SK-N-SH (cell line): Measurements from ENCODE around the gene TMEM131. TPM values are rescaled to one million over a fixed set of nuclear protein-coding genes. Genes with fewer than 3 reads are reported as not detected.

ENCODE experiments used
- CTCF ChIA-PET: fragments of 300-600, 350-600 bp; formaldehyde crosslinking; extraction: SDS; loops from one replicate; lab custom pipeline; 2021; lab: Yijun Ruan, JAX
- POLR2A ChIA-PET: fragments of 350-600 bp; sonication (Branson Sonifier 250); formaldehyde crosslinking; extraction: SDS; loops from one replicate; lab custom pipeline; 2020; ENCODE audit warnings: antibody characterized with exemption, inconsistent platforms; lab: Yijun Ruan, JAX
- DNase-seq: peaks from one replicate; pipeline ENCODE4 v3.0.0; 2012
- H2AFZ ChIP-seq: fragments of 200-600 bp; sonication (generic); 2 replicates; pipeline ENCODE4 v1.8.1; 2016; ENCODE audit warnings: antibody characterized with exemption, mild to moderate bottlenecking, low read depth
- H3F3A ChIP-seq: fragments of 200-600 bp; sonication (generic); replicated peaks from 2 replicates; pipeline ENCODE3; 2016; ENCODE audit warnings: antibody characterized with exemption, mild to moderate bottlenecking; ENCODE audit not compliant: insufficient read depth
- H3K27ac ChIP-seq, 2 experiments: fragments of 200-500 bp in 1 of 2; fragments of 200-600 bp in 1 of 2; sonication (Bioruptor generic) in 1 of 2; sonication (generic), shearing (Covaris generic) in 1 of 2; 2 replicates each; pipeline versions ENCODE4 v1.5.1 to v1.6.1; 2014 to 2016; ENCODE audit warnings: low read depth in 2 of 2, inconsistent platforms in 1 of 2, low read length in 1 of 2, mild to moderate bottlenecking in 1 of 2, mixed read lengths in 1 of 2
- H3K27me3 ChIP-seq: fragments of 200-600 bp; sonication (generic), shearing (Covaris generic); 2 replicates; pipeline ENCODE4 v1.6.1; 2016; ENCODE audit warnings: mixed run types; ENCODE audit not compliant: insufficient read depth
- H3K36me3 ChIP-seq, 2 experiments: fragments of 200-500 bp in 1 of 2; fragments of 200-600 bp in 1 of 2; sonication (Bioruptor generic) in 1 of 2; sonication (generic) in 1 of 2; replicated peaks in 1 of 2; 2 replicates each; pipeline versions ENCODE3 to v1.5.1; 2014 to 2016; ENCODE audit warnings: low read length in 1 of 2, mild to moderate bottlenecking in 1 of 2; ENCODE audit not compliant: insufficient read depth in 2 of 2, control insufficient read depth in 1 of 2
- H3K4me1 ChIP-seq, 2 experiments: fragments of 200-500 bp in 1 of 2; fragments of 200-600 bp in 1 of 2; sonication (Bioruptor generic) in 1 of 2; sonication (generic), shearing (Covaris generic) in 1 of 2; 2 replicates each; pipeline versions ENCODE4 v1.5.1 to v1.6.1; 2014 to 2016; ENCODE audit warnings: low read depth in 1 of 2, low read length in 1 of 2, mixed run types in 1 of 2; ENCODE audit not compliant: insufficient read depth in 2 of 2, control insufficient read depth in 1 of 2
- H3K4me2 ChIP-seq: fragments of 200-600 bp; sonication (generic), shearing (Covaris generic); 2 replicates; pipeline ENCODE4 v1.6.1; 2017; ENCODE audit warnings: mixed run types
- H3K4me3 ChIP-seq, 2 experiments: fragments of 200-500 bp in 1 of 2; fragments of 200-600 bp in 1 of 2; sonication (Bioruptor generic) in 1 of 2; sonication (generic), shearing (Covaris generic) in 1 of 2; 2 replicates each; pipeline versions ENCODE4 v1.5.1 to v1.8.1; 2014 to 2016; ENCODE audit warnings: low read depth in 2 of 2, inconsistent platforms in 1 of 2, low read length in 1 of 2, mild to moderate bottlenecking in 1 of 2, mixed read lengths in 1 of 2, moderate library complexity in 1 of 2
- H3K79me2 ChIP-seq: fragments of 200-600 bp; sonication (generic); 2 replicates; pipeline ENCODE4 v1.8.1; 2017; ENCODE audit warnings: mild to moderate bottlenecking; ENCODE audit not compliant: insufficient read depth
- H3K9ac ChIP-seq: fragments of 200-600 bp; sonication (generic); 2 replicates; pipeline ENCODE4 v1.6.1; 2017; ENCODE audit warnings: mixed run types
- H3K9me2 ChIP-seq: fragments of 200-600 bp; sonication (generic); 2 replicates; pipeline ENCODE4 v1.6.1; 2017; ENCODE audit warnings: mixed run types
- H3K9me3 ChIP-seq: fragments of 200-600 bp; sonication (generic); 2 replicates; pipeline ENCODE4 v1.6.1; 2017; ENCODE audit warnings: mixed run types, mild to moderate bottlenecking, moderate library complexity
- H4K20me1 ChIP-seq: fragments of 200-600 bp; sonication (generic); 2 replicates; pipeline ENCODE4 v1.6.1; 2017; ENCODE audit warnings: mild to moderate bottlenecking, mixed run types; ENCODE audit not compliant: insufficient read depth
- ELF1 ChIP-seq: IDR thresholded peaks from 2 replicates; pipeline ENCODE4 v1.4.0; 2012
- FOXJ3 ChIP-seq: sonication (generic); formaldehyde crosslinking; IDR thresholded peaks from 2 replicates; pipeline ENCODE4 v1.5.1; 2020; ENCODE audit warnings: mild to moderate bottlenecking, missing genetic modification reagents
- FOXM1 ChIP-seq: IDR thresholded peaks from 2 replicates; pipeline ENCODE4 v1.4.0; 2012; ENCODE audit warnings: low read depth, mild to moderate bottlenecking
- GABPA ChIP-seq: IDR thresholded peaks from 2 replicates; pipeline ENCODE4 v1.4.0; 2012; ENCODE audit warnings: low read depth, mild to moderate bottlenecking
- IRF3 ChIP-seq: fragments of 150-350 bp; IDR thresholded peaks from 2 replicates; pipeline ENCODE4 v1.6.1; 2016; ENCODE audit warnings: mild to moderate bottlenecking, low read depth, low read length
- NFIC ChIP-seq: IDR thresholded peaks from 2 replicates; pipeline ENCODE4 v1.4.0; 2012; ENCODE audit warnings: borderline replicate concordance
- NRF1 ChIP-seq: IDR thresholded peaks from 2 replicates; pipeline ENCODE4 v1.6.1; 2012; ENCODE audit warnings: low read depth, mild to moderate bottlenecking, low read length
- RAD21 ChIP-seq: IDR thresholded peaks from 2 replicates; pipeline ENCODE4 v1.6.1; 2012; ENCODE audit warnings: mild to moderate bottlenecking, low read length
- REST ChIP-seq: IDR thresholded peaks from 2 replicates; pipeline ENCODE4 v1.6.1; 2012; ENCODE audit warnings: mild to moderate bottlenecking, low read depth, low read length, moderate library complexity
- USF1 ChIP-seq: IDR thresholded peaks from 2 replicates; pipeline ENCODE4 v1.4.0; 2012; ENCODE audit warnings: low read depth, borderline replicate concordance
- USF2 ChIP-seq: fragments of 150-350 bp; IDR thresholded peaks from 2 replicates; pipeline ENCODE4 v1.6.1; 2017; ENCODE audit warnings: antibody characterized with exemption, low read length, low read depth, borderline replicate concordance
- WGBS: methylation state at CpG from one replicate; pipeline ENCODE4 v1.1.6; 2017; ENCODE audit warnings: low lambda C conversion rate; 5-methylcytosine and 5-hydroxymethylcytosine counted together
- polyA plus RNA-seq, 3 experiments: library from polyadenylated mRNA; depleted of rRNA; stranded (reverse); fragments of >200 nt; gene quantifications; 2 replicates each; pipeline ENCODE4 v1.2.3, GENCODE V29; 2012

The TMEM131 gene
- polyA plus RNA-seq, 1 of the 3 experiments (the other 2 are of a cell fraction), result 9.1 TPM

- TF ChIP-seq GABPA, result no peak
- TF ChIP-seq FOXM1, result no peak
- no peak for TF ChIP-seq REST
- no peak for TF ChIP-seq FOXJ3 (CRISPR knock-in tag)
- no peak for TF ChIP-seq USF2
- no peak for TF ChIP-seq USF1
- no peak for TF ChIP-seq NFIC
- no peak for TF ChIP-seq RAD21
- TF ChIP-seq NRF1, result no peak
- no peak for TF ChIP-seq IRF3
- no peak for TF ChIP-seq ELF1
- Histone ChIP-seq H4K20me1 (no peaks in the 10 kb centered on the region), H3K9ac (no peak overlapping the region), H3K9me2 (no peaks in the 10 kb centered on the region), H3K9me3 (no peaks in the 10 kb centered on the region), H3K4me2 (no peak overlapping the region), H3K4me1 (peaks cover 0 to 5% of the 10 kb centered on the region in 2 experiments; a peak in 1 of 4 replicates), H3K27me3 (no peaks in the 10 kb centered on the region), H3K27ac (no peak overlapping the region), H3K4me3 (no peak overlapping the region), H3K36me3 (no peaks in the 10 kb centered on the region), H2AFZ (no peak overlapping the region), H3K79me2 (no peaks in the 10 kb centered on the region), H3F3A (no peaks in the 10 kb centered on the region)
- 22% methylated on average over 6 of the region's 8 CpGs for WGBS
- POLR2A ChIA-PET, result no interaction called here
- CTCF ChIA-PET, result no interaction called here
- DNase-seq, result no peak
These were observed 44.7 kb upstream of the TMEM131 start for GRCh38 chr2:98040331-98040939.
